HG03135 (cell line): ENCODE measurements around the gene NHLRC1.

Source experiments
- ATAC-seq: cut with Tn5 transposase; IDR thresholded peaks from one replicate; pipeline ENCODE4 v1.9.1; 2021; ENCODE audit warnings: mild to moderate bottlenecking, moderate library complexity; ENCODE audit not compliant: unreplicated experiment

Gene NHLRC1

DNA sequence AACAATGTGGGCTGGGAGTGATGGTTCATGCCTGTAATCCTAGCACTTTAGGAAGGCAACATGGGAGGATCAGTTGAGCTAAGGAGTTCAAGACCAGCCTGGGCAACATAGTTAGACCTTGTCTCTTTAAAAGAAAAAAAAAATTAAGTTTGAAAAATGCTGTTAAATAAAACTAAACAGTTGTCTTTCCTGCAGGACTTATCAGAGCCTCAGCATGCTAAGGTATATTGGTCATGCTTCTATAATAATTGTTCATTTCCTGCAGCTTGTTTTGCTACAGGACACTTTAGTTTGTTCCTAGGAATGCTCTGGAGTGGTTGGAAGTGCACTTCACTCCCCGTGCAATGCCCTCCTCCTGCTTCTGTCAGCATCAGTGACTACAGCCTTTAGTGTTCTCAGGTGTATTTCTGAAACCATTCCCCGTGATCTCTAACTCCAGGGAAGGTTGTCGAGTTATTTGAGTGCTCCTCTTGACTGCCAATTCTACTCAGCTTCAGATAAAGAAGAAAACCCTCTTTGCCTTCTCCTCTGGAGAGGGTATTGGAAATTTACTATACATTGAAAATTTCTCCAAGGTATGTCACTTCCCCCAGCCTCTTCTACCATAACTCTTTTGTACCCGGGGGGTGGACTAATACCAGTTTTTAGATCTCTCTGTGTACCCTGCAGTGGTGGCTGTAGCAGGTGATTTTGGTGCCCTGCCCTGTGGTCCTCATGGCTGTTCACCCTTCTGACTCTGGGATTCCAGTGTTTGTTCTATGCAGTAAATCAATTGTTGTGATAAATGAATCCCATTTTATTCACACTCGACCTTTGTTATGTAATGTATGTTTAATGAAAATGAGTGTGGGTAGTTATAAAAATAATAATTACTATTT is 33.8 kb downstream of the NHLRC1 start:
- ATAC-seq, result no peak

DNA sequence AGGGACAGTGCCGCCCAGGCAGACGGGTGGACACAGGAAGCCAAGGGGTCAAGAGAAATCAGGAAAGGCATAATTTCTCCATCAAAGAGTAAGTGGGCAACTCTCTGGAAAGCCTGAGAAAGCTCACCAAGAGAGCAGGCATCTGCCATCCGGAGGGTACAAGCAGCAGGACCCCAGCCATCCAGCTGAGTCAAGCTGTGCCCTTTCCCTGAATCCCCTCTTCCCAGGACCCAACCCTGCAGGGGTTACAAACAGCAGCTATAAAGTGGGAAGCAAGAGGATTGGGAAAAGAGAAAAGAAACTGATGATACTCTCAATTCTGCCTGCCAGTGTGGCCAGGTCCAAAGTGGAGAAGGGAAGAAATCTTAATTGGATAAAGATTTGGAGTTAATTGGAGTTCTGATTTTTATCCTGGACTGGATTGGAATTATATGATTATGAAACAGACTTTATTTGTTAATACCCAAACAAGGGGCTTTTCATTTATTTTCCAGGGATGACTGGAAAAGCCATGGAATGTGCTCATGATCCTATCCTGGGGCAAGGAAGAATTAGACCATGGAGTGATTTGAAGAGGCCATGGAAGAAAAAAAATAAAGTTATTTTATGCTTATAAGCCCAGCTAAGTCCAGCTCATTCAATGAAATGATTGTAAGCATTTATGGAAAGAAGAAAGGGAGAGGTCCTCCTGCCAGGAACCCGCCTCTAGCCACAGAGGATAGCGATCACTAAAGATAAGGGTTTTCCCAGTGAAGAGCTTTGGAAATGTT is 34.9 kb downstream of the NHLRC1 start:
- no peak for ATAC-seq

- ATAC-seq, result no peak
These were observed 41.3 kb downstream of the NHLRC1 start for GRCh38 chr6:18081025-18081668.

GRCh38 chr6:18080544-18080943 is 41.9 kb downstream of the NHLRC1 start:
- no peak for ATAC-seq

- ATAC-seq, result no peak
These were observed 43.6 kb downstream of the NHLRC1 start for GRCh38 chr6:18078866-18079265.

DNA sequence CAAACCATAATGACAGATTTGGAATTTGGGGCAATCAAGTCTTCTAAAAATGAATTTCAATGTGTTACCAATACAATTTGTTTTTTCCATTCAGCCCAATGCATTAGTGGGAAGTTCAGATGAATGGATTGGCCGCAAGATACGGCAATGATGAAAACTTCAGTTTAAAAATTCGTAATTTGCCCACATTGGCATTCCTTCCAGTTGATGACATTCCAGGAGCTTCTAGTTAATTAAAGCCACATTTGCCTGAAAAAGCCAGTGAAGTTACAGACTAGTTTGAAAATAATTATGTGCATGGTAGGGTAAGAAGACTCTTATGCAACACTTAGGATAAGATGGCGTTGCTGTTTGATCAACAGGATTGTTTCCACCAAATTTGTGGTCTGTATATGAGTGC is 46.2 kb downstream of the NHLRC1 start:
- ATAC-seq, result no peak

GRCh38 chr6:18072841-18073240 is 49.6 kb downstream of the NHLRC1 start:
- no peak for ATAC-seq

- ATAC-seq, result no peak
These were observed 52.0 kb downstream of the NHLRC1 start for GRCh38 chr6:18070486-18070885.
